OCI-LY1 (cell line): Measurements from ENCODE around the gene CCNG2.

ENCODE experiments used
- H2AFZ ChIP-seq: fragments of 200-600 bp; sonication (generic), shearing (Covaris generic); 2 replicates; pipeline ENCODE4 v1.6.0; 2014; ENCODE audit warnings: antibody characterized with exemption, mild to moderate bottlenecking, low read length
- H3F3A ChIP-seq: fragments of 200-600 bp; sonication (generic), shearing (Covaris generic); 2 replicates; pipeline ENCODE4 v1.6.0; 2014; ENCODE audit warnings: mild to moderate bottlenecking, antibody characterized with exemption, low read length, moderate library complexity; ENCODE audit not compliant: insufficient read depth
- H3K27ac ChIP-seq: fragments of 200-600 bp; sonication (generic); 2 replicates; pipeline ENCODE4 v1.5.1; 2014; ENCODE audit warnings: low read length, mixed run types, mild to moderate bottlenecking, low read depth; ENCODE audit not compliant: poor library complexity, severe bottlenecking
- H3K27me3 ChIP-seq: fragments of 200-600 bp; sonication (generic); 2 replicates; pipeline ENCODE4 v1.6.0; 2014; ENCODE audit warnings: antibody characterized with exemption, mild to moderate bottlenecking, low read length, moderate library complexity; ENCODE audit not compliant: insufficient read depth
- H3K36me3 ChIP-seq: fragments of 200-600 bp; sonication (generic); 2 replicates; pipeline ENCODE4 v1.6.1; 2014; ENCODE audit warnings: mild to moderate bottlenecking, antibody characterized with exemption, low read length, moderate library complexity, mixed read lengths; ENCODE audit not compliant: insufficient read depth
- H3K4me1 ChIP-seq: fragments of 200-600 bp; sonication (generic); 2 replicates; pipeline ENCODE4 v1.5.1; 2014; ENCODE audit warnings: mild to moderate bottlenecking, low read length, moderate library complexity; ENCODE audit not compliant: insufficient read depth, severe bottlenecking
- H3K4me2 ChIP-seq: fragments of 200-600 bp; sonication (generic), shearing (Covaris generic); 2 replicates; pipeline ENCODE4 v1.6.1; 2014; ENCODE audit warnings: low read length
- H3K4me3 ChIP-seq: fragments of 200-600 bp; sonication (generic); 2 replicates; pipeline ENCODE4 v1.5.1; 2014; ENCODE audit warnings: low read length, low read depth, mild to moderate bottlenecking, mixed read lengths; ENCODE audit not compliant: poor library complexity, severe bottlenecking
- H3K79me2 ChIP-seq: fragments of 200-600 bp; shearing (Covaris generic); 2 replicates; pipeline ENCODE4 v1.6.1; 2016; ENCODE audit warnings: mixed run types, low read length, mixed read lengths; ENCODE audit not compliant: insufficient read depth
- H3K9ac ChIP-seq: fragments of 200-600 bp; sonication (generic), shearing (Covaris generic); 2 replicates; pipeline ENCODE4 v1.6.1; 2014; ENCODE audit warnings: mild to moderate bottlenecking, low read length, mixed read lengths
- H3K9me2 ChIP-seq: fragments of 200-600 bp; sonication (generic), shearing (Covaris generic); 2 replicates; pipeline ENCODE4 v1.6.1; 2014; ENCODE audit warnings: low read depth, mild to moderate bottlenecking, low read length, mixed read lengths
- H3K9me3 ChIP-seq: fragments of 200-600 bp; shearing (Covaris generic); 2 replicates; pipeline ENCODE4 v1.6.1; 2014; ENCODE audit warnings: low read length, mixed read lengths
- H4K20me1 ChIP-seq: fragments of 200-600 bp; sonication (generic), shearing (Covaris generic); 2 replicates; pipeline ENCODE4 v1.6.0; 2016; ENCODE audit warnings: mild to moderate bottlenecking, low read length; ENCODE audit not compliant: insufficient read depth
- CTCF ChIP-seq: fragments of 200-600 bp; sonication (generic), shearing (Covaris generic); IDR thresholded peaks from 2 replicates; pipeline ENCODE4 v1.5.1; 2017; ENCODE audit warnings: mild to moderate bottlenecking, antibody characterized with exemption, low read length, moderate library complexity, mixed read lengths
- EZH2 ChIP-seq: fragments of 200-600 bp; sonication (generic), shearing (Covaris generic); IDR thresholded peaks from 2 replicates; pipeline ENCODE4 v1.8.0; 2017; ENCODE audit warnings: borderline replicate concordance, mixed run types, mild to moderate bottlenecking, antibody characterized with exemption, low read length, moderate library complexity, mixed read lengths

CCNG2 gene

GRCh38 chr4:77193511-77194102, 36.6 kb downstream of the CCNG2 start:
- TF ChIP-seq CTCF (no peak), EZH2 (no peak)
- Histone ChIP-seq H3K4me2 (peak overlapping the region; percentile 58), H4K20me1 (no peaks in the 10 kb centered on the region), H3K4me3 (peak overlapping the region; percentile 45), H3K9ac (peak overlapping the region; percentile 33), H3K9me3 (no peaks in the 10 kb centered on the region), H3K79me2 (no peaks in the 10 kb centered on the region), H3K27ac (peak overlapping the region; percentile 81), H3K27me3 (no peaks in the 10 kb centered on the region), H3K4me1 (peaks cover 28% of the 10 kb centered on the region), H2AFZ (peak overlapping the region; percentile 97), H3F3A (no peaks in the 10 kb centered on the region), H3K36me3 (no peaks in the 10 kb centered on the region), H3K9me2 (no peaks in the 10 kb centered on the region)

DNA sequence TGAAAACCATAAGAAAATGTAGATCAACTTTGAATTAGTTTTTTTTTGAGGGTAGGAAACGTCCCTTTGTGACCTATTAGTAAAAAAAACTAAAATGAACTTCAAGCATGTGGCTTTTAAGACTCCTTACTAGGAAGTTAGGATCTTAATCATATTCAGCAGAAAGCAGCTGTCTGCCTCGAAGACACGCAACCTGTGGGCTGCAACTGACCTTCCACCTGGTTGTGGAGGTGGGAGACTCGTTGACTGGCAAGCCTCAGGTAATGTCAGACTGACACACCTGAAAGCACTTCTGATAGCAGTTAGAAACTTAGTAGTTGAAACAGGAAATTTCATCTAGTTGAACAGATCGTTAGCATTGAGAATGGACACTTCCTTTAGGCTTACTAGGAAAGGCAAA, 37.4 kb downstream of the CCNG2 start:
- peak overlapping the region; percentile 2; the same call in 1 of the 2 replicates for H2AFZ ChIP-seq
- H3K4me2 ChIP-seq, result peak overlapping the region; percentile 58
- no peaks in the 10 kb centered on the region for H3K27me3 ChIP-seq
- H3K4me3 ChIP-seq, result peak overlapping the region; percentile 45
- H3K36me3 ChIP-seq, result no peaks in the 10 kb centered on the region
- peak overlapping the region; percentile 81 for H3K27ac ChIP-seq
- no peaks in the 10 kb centered on the region for H3K9me3 ChIP-seq
- H3F3A ChIP-seq, result no peaks in the 10 kb centered on the region
- peaks cover 28% of the 10 kb centered on the region for H3K4me1 ChIP-seq
- H4K20me1 ChIP-seq, result no peaks in the 10 kb centered on the region
- no peaks in the 10 kb centered on the region for H3K9me2 ChIP-seq
- no peak for TF ChIP-seq CTCF
- no peak for TF ChIP-seq EZH2
- H3K79me2 ChIP-seq, result no peaks in the 10 kb centered on the region
- H3K9ac ChIP-seq, result peak overlapping the region; percentile 33

DNA sequence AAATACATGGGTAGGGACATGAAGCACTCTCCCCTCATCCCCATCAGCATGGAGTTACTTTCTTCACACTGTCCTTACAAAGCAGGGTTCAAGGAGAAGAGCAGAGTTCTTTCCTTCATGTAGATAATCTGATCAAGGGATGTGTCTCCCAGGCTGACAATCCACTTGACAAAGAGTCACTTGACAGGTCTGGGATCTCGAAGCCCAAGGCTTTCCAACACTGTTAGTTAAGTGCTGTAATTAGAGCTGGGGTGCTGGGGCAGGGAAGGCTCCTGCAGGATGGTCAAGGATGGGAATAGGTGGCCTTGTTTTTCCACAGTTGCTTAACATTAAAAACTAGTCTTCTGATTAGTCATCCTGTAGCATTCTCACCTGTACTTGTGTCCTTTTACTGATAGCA, 38.0 kb downstream of the CCNG2 start:
- Histone ChIP-seq H4K20me1 (no peaks in the 10 kb centered on the region), H3K79me2 (no peaks in the 10 kb centered on the region), H3K27me3 (no peaks in the 10 kb centered on the region), H3K4me2 (no peak overlapping the region), H3K4me3 (no peak overlapping the region), H3K4me1 (peaks cover 28% of the 10 kb centered on the region), H3K9ac (no peak overlapping the region), H3K9me3 (no peaks in the 10 kb centered on the region), H2AFZ (no peak overlapping the region), H3K9me2 (no peaks in the 10 kb centered on the region), H3F3A (no peaks in the 10 kb centered on the region), H3K36me3 (no peaks in the 10 kb centered on the region), H3K27ac (no peak overlapping the region)
- TF ChIP-seq EZH2 (no peak), CTCF (no peak)
